Measurements from ENCODE around the gene NAV2. TPM values are rescaled to one million over a fixed set of nuclear protein-coding genes. Genes with fewer than 3 reads are reported as not detected.

The NAV2 gene
- total RNA-seq, 1 donor from 2014 or later: 9.6 TPM

GRCh38 chr11:19978668-19979518 lies 266.3 kb downstream of the NAV2 start:
- no peak for DNase-seq (ENCODE audit: low spot score)
- peaks cover 3% of the 10 kb centered on the region for H3K4me1 Mint-ChIP-seq
- H3K4me1 ChIP-seq: no peaks in the 10 kb centered on the region
- no peak overlapping the region for H3K4me2 ChIP-seq
- H3K4me3 Mint-ChIP-seq: no peak overlapping the region
- no peak overlapping the region for H2AFZ ChIP-seq (replicated peaks)
- H3K79me2 ChIP-seq (ENCODE audit: low read depth): no peaks in the 10 kb centered on the region
- no peak overlapping the region for H3K4me3 ChIP-seq
- H3K27ac ChIP-seq: no peak overlapping the region
- no peaks in the 10 kb centered on the region for H4K20me1 ChIP-seq (ENCODE audit: low read depth)
- no peaks in the 10 kb centered on the region for H3K9me3 Mint-ChIP-seq
- no peak overlapping the region for H3K27ac Mint-ChIP-seq
- H3F3A ChIP-seq (ENCODE audit: low read depth): no peaks in the 10 kb centered on the region
- no peaks in the 10 kb centered on the region for H3K9me3 ChIP-seq (ENCODE audit: low read depth)
- TF ChIP-seq EZH2phosphoT487 (IDR thresholded peaks at IDR 0.05) (no peak), EZH2 (IDR thresholded peaks at IDR 0.05) (no peak), CTCF (IDR thresholded peaks at IDR 0.05) (no peak)
- no peaks in the 10 kb centered on the region for H3K27me3 Mint-ChIP-seq (ENCODE audit: insufficient read depth, low read depth)
- H3K36me3 ChIP-seq: no peaks in the 10 kb centered on the region
- no peak overlapping the region for H3K9ac ChIP-seq
- no peaks in the 10 kb centered on the region for H3K27me3 ChIP-seq
- peaks cover 5% of the 10 kb centered on the region for H3K36me3 Mint-ChIP-seq

GRCh38 chr11:19979519-19979845 lies 266.8 kb downstream of the NAV2 start:
- Mint-ChIP-seq H3K4me3 (no peak overlapping the region), H3K27ac (no peak overlapping the region), H3K27me3 (ENCODE audit: insufficient read depth, low read depth) (no peaks in the 10 kb centered on the region), H3K9me3 (no peaks in the 10 kb centered on the region), H3K4me1 (peaks cover 4% of the 10 kb centered on the region), H3K36me3 (peaks cover 5% of the 10 kb centered on the region)
- H3K27me3 ChIP-seq: no peaks in the 10 kb centered on the region
- no peak overlapping the region for H3K4me2 ChIP-seq
- H3K79me2 ChIP-seq (ENCODE audit: low read depth): no peaks in the 10 kb centered on the region
- H3K27ac ChIP-seq: no peak overlapping the region
- H3F3A ChIP-seq (ENCODE audit: low read depth): no peaks in the 10 kb centered on the region
- TF ChIP-seq EZH2phosphoT487 (IDR thresholded peaks at IDR 0.05): no peak
- no peak for TF ChIP-seq EZH2 (IDR thresholded peaks at IDR 0.05)
- TF ChIP-seq CTCF (IDR thresholded peaks at IDR 0.05): no peak
- no peaks in the 10 kb centered on the region for H3K36me3 ChIP-seq
- DNase-seq (ENCODE audit: low spot score): no peak
- H4K20me1 ChIP-seq (ENCODE audit: low read depth): no peaks in the 10 kb centered on the region
- no peak overlapping the region for H2AFZ ChIP-seq (replicated peaks)
- H3K9ac ChIP-seq: no peak overlapping the region
- H3K4me1 ChIP-seq: peaks cover 1% of the 10 kb centered on the region
- no peaks in the 10 kb centered on the region for H3K9me3 ChIP-seq (ENCODE audit: low read depth)
- no peak overlapping the region for H3K4me3 ChIP-seq

GRCh38 chr11:19980388-19980787 lies 267.8 kb downstream of the NAV2 start:
- H3K9me3 Mint-ChIP-seq: no peaks in the 10 kb centered on the region
- no peaks in the 10 kb centered on the region for H4K20me1 ChIP-seq (ENCODE audit: low read depth)
- H3K9me3 ChIP-seq (ENCODE audit: low read depth): no peaks in the 10 kb centered on the region
- H3K36me3 Mint-ChIP-seq: peaks cover 5% of the 10 kb centered on the region
- H3K4me2 ChIP-seq: no peak overlapping the region
- H3K4me1 Mint-ChIP-seq: peaks cover 12% of the 10 kb centered on the region
- no peak overlapping the region for H3K27ac Mint-ChIP-seq
- no peak overlapping the region for H2AFZ ChIP-seq (replicated peaks)
- H3K36me3 ChIP-seq: no peaks in the 10 kb centered on the region
- peaks cover 10% of the 10 kb centered on the region for H3K4me1 ChIP-seq
- no peak for DNase-seq (ENCODE audit: low spot score)
- H3K27me3 ChIP-seq: no peaks in the 10 kb centered on the region
- H3K4me3 ChIP-seq: no peak overlapping the region
- no peaks in the 10 kb centered on the region for H3K27me3 Mint-ChIP-seq (ENCODE audit: insufficient read depth, low read depth)
- peaks cover 6% of the 10 kb centered on the region for H3F3A ChIP-seq (ENCODE audit: low read depth)
- H3K9ac ChIP-seq: no peak overlapping the region
- TF ChIP-seq CTCF (IDR thresholded peaks at IDR 0.05) (no peak), EZH2 (IDR thresholded peaks at IDR 0.05) (no peak), EZH2phosphoT487 (IDR thresholded peaks at IDR 0.05) (no peak)
- H3K79me2 ChIP-seq (ENCODE audit: low read depth): no peaks in the 10 kb centered on the region
- no peak overlapping the region for H3K27ac ChIP-seq
- no peak overlapping the region for H3K4me3 Mint-ChIP-seq

Data from neural progenitor cell (in vitro differentiated cells).